A549 (cell line): Measurements from ENCODE around the gene EVX2.

Source experiments
- BHLHE40 ChIP-seq: IDR thresholded peaks from 2 replicates; pipeline ENCODE4 v1.6.1; 2012; ENCODE audit warnings: low read depth, low read length, inconsistent platforms
- HDAC2 ChIP-seq: fragments of 200-600 bp; sonication (generic); IDR thresholded peaks from 2 replicates; pipeline ENCODE4 v1.6.1; 2016
- POLR2A ChIP-seq: IDR thresholded peaks from 2 replicates; pipeline ENCODE4 v1.6.1; 2012; ENCODE audit warnings: mild to moderate bottlenecking, low read length

GRCh38 chr2:176090862-176091261, 7.1 kb upstream of the EVX2 start:
- TF ChIP-seq POLR2A (no peak), HDAC2 (no peak), BHLHE40 (no peak)
